DMS 273 (cell line): ENCODE measurements around the gene KHDRBS1.
"Not testable (repeated sequence)": the region's sequence is repeated elsewhere in the genome, so short reads cannot be mapped to it uniquely, and the experiment has no call there.

Source experiments
- DNase-seq: peaks from one replicate; lab custom pipeline; 2025; ENCODE audit not compliant: unreplicated experiment; lab: John Stamatoyannopoulos, UW

Gene KHDRBS1

DNA sequence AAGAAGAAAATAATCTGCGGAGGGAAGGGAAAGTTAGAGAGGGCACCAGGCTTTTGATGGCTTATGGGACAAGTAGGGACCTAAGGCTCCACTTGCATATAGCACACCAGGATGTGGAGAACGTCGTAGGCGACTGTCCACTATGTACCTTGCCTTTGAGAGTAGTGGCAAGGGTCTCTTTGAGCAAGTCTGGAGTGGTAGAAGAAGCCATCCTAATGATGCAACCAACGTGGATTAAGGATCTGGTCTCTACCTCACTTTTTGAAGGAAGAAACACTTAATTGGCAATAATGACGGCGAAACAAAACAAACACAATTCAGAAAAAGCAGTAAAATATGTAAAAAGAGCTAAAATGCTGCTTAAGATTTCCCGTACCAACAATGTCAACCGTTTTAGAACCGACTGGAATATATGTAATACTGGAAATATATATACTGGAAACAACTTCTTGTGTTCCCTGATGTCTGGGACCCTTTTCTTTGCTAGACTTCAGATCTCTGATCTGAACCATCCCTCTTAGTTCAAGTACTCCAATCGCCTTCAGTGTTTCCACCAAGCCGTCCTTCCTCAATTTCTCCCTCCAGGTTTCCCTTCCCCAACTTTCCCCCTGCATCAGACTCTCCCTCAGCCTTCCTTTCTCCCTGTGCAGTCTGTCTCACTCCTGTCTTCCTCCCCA, 821 bp upstream of the KHDRBS1 start:
- no peak for DNase-seq

DNA sequence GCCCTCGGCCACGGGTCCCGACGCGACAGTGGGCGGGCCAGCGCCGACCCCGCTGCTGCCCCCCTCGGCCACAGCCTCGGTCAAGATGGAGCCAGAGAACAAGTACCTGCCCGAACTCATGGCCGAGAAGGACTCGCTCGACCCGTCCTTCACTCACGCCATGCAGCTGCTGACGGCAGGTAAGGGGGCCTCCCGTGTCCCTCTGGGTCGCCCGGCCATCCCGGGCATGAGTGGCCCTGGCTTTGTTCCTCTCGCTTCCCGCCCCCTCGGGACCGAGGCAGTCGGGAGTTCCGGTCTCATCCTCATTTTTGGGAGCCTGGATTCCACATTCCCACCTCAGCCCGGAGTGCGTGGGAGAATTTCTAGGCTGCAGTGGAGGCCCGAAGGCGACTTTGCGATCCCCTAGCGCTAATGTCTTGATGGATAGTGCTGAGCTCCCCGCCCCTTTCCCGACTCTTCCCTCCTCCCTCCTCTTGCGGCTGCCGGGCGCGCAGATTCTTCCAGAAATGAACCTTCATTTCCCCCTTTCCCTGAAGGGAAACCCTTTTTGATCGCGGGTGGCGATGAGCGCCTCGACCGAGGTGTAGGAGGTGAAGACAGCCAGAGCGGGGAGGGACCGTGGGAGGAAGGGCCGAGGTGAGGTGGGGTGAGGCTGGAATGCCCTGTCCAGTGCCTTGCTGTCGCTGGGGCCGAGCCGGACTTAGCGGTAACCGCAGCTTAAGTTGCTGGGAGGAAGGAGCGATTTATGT, 705 bp downstream of the KHDRBS1 start:
- peak; percentile 68 for DNase-seq

DNA sequence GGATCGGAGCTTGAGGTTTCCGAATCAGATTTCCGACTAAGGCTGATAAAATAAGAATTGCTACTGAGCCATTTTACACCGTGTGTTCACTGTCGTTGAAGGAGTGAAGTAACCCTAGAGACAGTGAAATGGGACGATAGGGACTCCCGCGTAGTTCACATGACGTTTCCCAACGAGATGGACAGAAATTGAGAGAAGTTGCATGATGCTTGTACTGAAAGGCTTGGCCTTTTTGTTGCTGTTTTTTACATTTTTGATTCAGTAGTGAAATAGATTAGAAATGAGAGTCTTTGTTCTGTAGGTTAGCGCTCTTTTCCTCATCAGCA, 1.2 kb downstream of the KHDRBS1 start:
- peak; percentile 62 for DNase-seq

DNA sequence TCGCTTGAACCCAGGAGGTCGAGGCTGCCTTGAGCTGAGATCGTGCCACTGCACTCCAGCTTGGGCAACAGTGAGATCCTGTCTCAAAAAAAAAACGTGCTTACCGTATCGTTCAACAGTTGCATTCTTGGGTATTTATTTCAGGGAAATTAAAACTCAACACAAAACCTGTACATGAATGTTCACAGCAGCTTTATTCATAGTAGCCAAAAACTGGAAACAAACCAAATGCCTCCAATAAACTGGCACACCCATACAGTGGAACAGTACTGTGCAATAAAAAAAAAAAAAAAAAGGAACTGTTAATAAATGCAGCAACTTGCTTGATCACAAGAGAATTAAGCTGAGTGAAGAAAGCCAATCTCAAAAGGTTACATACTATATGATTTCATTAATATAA, 6.7 kb downstream of the KHDRBS1 start:
- no peak for DNase-seq

DNA sequence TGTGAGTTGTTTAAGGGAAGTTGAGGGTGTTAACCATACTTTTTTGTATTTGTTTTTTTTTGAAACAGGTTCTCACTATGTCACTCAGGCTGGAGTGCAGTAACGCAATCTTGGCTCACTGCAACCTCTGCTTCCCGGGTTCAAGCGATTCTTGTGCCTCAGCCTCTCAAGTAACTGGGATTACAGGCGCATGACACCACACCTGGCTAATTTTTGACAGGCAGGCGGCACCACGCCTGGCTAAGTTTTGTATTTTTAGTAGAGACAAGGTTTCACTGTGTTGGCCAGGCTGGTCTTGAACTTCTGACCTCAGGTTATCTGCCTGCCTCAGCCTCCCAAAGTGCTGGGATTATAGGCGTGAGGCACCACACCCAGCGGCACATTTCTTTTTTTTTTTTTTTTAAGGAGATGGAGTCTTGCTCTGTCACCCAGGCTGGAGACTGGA, 7.9 kb downstream of the KHDRBS1 start:
- not testable (repeated sequence) for DNase-seq

DNA sequence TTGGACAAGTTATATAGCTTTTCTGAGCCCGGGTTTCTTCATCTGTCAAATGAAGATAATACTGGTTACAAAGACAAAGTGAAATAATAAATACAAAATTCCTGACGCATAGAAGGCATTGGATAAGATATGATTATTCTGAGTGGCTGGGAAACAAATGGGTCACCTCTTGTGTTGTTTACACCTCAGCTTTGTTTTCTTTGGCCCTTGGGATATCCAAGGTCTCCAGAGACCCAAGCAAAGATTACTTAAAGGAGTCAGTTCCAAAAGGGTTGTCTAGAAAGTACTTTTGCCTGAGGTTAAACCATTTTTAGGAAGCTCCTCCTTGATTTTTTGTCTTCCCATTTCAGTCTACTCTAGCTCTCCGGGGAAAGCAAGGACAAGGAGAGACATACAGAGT, 9.7 kb downstream of the KHDRBS1 start:
- DNase-seq: no peak

DNA sequence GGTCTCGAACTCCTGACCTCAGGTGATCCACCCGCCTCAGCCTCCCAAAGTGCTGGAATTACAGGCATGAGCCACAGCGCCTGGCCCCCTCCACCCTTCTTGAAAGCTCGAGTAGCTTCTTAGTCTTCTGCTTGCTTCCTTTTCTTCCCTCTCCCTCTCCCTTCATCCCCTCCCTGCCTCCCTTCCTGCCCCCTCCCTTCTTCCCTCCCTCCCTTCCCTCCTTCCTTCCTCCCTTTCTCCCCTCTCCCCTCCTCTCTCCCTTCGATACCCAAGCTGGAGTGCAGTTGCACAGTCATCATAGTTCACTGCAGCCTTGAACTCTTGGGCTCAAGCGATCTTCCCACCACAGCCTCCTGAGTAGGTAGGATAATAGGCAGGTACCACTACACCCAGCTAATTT, 11.8 kb downstream of the KHDRBS1 start:
- DNase-seq: no peak

DNA sequence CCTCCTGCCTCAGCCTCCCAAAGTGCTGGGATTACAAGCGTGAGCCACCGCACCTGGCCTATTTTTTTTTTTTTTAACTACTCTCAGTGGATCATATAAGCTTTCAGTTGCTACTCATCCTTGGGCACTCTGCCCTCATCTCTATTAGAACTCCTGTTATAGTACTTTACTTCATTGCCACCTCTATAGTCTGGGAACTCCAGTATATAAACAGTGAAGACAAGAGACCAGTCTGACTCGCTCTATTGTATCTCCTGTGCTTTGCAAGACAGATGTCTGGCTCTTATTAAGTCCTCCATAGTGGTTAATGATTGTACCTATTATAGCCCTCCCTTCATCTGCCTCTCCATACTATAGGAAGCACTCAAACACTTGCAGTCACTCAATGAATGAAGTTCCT, 15.1 kb downstream of the KHDRBS1 start:
- no peak for DNase-seq

DNA sequence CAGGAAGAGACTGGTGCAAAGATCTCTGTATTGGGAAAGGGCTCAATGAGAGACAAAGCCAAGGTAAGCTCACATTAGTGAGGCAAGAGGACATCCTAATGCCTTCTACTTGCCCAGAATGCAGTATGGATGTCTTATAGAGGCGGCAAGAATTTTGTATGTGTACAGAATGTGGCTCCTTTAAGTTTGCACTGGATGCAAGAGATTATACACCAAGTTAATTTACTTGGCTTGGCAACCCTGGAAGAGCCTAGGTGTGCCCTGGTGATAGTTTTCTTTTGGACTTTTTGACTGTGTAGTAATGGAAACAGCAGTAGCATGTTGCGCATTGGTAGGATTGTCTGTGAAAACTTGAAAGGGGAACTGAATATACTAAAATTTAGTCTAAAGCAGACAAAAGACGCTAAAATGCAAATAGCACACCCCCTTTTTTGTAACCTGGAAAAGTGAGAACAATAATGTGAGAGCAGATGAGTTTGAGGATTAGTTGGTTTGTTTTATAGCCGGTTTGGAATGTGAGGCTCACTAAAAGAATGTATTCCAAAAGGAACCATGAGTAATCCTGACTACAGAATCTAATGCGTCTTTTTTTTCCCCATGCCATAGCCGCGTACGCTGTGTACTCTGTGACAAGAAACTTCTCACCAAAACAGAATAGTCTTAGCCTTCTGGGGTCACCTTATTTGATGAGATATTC, 18.1 kb downstream of the KHDRBS1 start:
- DNase-seq: no peak

DNA sequence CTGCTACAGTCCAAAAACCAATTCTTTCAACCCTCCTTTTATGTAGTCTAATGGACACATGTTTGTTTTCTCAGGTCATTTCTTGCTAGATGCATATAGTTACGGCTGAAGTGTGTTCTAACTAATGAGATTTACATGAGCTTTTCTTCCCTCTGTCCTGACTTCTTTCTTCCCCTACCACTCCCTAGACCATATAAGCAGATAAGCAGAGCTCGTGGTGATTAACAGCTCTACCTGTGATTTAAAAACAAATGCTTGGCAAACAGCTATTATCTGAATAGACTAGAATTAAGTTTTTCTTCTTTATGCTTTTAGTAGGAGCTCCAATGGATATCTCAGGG, 18.6 kb downstream of the KHDRBS1 start:
- no peak for DNase-seq

DNA sequence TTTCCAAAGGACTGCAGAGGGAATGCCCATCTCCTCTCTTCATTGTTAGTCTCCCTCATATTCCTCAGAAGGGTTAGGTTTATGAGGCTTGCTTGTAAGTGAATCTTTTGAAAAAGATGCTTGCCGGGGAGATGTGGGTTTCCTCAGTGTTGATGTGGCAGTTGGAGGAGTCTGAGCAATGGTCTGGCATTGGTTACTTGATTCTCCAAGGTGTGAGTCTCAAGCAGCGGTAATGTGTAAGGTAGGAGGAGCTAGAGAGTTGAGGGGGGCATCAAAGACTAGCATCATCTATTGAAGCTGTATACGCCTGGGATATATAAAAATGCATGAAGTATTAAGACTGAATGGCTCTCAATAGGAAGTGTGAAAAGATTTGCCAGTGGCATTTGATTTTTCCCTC, 21.5 kb downstream of the KHDRBS1 start:
- no peak for DNase-seq

DNA sequence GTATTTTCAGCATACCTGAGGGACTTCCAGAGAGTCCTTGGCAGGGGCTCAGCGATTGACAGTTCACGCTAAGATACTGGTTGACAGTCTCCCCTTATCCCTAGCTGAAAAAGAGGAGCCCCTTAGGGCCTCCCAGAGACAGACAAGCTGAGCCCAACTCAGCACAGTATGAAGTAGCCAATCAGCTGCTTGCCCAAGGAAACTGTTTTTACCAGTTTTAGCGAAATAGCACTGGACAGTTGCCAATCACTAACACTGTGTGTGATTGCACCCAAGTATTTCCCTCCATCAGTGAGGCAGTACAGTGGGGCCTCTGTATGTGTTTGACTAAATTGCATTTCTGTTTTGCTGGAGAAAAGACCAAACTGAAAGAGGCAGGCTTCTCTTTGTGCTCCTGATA, 27.0 kb downstream of the KHDRBS1 start:
- no peak for DNase-seq

DNA sequence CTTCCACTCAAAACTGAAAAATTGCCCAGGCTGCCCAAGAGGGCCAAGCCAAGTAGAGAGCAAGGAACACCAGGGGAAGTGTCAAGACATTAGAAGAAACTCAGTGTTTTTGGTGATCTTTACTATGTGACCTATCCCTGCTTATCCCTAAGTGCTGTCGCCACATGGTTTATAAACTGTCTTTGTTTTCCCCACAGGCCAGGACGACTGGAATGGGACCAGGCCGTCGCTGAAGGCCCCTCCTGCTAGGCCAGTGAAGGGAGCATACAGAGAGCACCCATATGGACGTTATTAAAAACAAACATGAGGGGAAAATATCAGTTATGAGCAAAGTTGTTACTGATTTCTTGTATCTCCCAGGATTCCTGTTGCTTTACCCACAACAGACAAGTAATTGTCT, 28.7 kb downstream of the KHDRBS1 start:
- DNase-seq: no peak

DNA sequence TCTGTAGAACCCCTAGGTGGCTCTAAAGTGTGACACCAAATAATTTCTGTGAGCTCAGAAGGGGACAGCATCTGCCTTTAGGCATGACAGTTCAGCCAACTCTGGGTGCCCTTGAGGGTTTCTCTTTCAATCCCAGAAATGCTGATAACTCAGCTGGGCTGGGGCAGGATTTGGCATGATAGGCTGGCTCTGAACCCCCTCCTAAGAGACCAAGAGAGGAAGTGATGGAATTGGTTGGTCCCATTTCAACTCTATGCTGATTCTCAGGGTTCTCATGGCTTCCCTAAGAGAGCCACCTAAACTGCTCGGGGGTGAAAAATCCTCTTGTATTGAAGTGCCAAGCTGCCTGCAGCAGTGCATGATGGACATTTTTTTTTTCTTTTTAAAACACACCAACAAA, 30.6 kb downstream of the KHDRBS1 start:
- DNase-seq: peak; percentile 54

DNA sequence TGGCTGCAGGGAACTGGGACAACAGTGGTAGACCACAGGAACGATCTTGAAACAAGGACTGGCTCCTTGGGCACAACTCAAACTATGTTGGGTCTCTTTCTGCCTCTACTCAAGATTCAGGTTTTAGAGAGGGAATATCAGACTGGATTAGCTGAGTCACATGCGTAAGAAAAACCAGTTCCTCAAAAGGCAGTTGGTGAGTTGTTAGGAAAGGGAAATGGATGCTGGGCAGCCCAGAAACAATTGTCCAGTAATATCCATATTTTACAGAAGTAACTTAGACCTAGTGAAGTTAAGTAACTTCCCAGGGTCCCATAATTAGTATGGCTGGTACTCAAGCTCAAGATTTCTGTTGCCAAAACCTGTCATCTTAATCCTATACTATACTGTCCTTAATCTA, 32.1 kb downstream of the KHDRBS1 start:
- DNase-seq: no peak

DNA sequence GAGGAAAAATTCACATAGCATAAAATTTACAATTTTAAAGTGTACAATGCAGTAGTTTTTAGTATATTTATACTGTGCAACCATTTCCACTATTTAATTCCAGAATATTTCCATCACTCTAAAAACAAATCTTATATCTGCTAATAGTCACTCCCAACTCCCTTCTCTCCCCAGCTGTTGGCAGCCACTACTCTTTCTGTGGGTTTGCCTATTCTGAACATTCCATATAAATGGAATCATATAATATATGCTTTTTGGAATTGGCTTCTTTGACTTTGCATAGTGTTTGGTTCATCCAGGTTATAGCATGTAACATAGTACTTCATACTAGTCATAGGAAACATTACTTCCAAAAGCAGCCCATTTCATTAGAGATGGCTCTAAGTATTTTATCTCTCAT, 34.0 kb downstream of the KHDRBS1 start:
- DNase-seq: no peak

DNA sequence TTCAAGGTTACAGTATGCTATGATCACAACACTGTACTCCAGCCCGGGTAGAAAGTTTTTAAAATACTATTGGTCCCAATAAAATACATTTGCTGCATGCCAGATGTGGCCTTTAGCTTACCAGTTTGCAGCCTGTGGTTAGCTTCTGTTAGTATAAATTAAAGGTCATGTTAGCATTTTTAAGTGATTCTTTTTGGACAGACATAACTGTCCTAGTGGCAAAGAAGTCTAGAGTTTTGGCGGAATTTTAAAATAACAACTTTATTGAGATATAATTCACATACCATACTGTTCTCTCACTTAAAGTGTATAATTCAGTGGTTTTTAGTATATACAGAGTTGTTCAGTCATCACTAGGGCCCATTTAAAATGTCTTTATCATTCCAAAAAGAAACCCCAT, 34.8 kb downstream of the KHDRBS1 start:
- DNase-seq: no peak

DNA sequence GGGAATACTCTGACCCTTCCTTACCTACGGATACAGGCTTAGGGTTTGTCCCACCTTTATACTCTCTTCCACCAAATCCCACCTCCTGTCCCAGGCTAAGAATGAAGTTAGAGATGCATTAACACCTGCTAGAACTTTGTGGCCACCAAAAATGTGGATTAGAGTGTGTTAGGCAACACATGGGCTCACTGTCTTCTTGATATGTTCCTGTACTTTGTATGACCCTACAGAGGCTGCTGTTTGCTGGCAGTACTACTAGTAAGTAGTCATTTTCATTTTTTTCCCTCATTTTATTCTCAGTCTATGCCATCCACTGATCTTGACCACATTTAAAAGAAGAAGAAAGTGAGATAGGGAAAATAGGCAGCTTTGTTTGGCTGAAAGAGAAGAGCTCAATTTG, 38.0 kb downstream of the KHDRBS1 start:
- DNase-seq: no peak

DNA sequence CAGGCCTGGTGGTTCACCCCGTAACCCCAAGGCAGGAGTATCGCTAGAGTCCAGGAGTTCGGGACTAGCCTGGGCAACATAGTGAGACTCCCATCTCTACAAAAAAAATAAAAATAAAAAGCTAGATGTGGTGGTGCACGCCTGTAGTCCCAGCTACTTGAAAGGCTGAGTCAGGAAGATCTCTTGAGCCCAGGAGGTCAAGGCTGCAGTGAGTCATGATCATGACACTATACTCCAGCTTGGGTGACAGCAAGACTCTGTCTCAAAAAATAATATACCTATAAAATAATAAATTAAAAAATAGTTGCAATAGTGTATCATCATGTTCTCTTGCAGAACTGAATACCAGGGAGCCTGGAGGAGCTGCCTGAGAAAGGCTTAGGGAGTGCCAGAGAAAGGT, 39.2 kb downstream of the KHDRBS1 start:
- no peak for DNase-seq

DNA sequence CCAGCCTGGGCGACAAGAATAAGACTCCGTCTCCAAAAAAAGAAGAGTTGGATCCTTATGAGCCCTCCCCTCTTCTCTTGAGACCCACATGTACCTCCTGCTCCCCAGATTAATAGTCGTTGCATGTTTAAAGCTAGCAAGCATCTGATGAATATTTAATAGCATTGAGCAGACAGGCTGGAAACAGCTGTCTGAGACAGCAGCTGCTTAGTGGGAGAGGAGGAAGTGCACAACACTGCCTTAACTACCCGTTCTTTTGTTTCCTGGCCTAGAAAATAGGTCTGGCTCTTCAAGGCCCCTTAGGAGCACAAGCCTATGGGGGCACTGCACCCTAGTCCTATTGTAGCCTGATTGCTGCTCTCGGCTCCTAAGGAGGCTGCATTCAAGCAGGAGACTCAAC, 41.7 kb downstream of the KHDRBS1 start:
- peak; percentile 61 for DNase-seq

DNA sequence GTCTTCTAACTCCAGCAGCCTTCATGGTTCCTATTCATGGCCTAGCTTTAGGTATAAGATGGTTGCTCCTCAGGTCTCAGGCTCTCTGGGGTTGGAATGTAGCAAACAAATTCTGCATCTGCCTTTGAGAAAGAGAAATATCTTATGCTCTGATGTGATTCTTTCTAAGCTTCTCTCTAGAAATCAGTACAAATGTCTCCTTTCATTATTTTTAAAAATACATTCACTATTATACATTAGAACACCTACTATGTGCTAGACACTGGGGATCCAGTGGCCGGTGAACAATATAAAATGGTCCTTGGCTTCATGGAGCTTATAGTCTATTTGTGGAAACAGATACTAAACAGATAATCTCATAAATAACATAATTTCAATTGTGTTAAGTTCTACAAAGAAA, 42.9 kb downstream of the KHDRBS1 start:
- DNase-seq: no peak

DNA sequence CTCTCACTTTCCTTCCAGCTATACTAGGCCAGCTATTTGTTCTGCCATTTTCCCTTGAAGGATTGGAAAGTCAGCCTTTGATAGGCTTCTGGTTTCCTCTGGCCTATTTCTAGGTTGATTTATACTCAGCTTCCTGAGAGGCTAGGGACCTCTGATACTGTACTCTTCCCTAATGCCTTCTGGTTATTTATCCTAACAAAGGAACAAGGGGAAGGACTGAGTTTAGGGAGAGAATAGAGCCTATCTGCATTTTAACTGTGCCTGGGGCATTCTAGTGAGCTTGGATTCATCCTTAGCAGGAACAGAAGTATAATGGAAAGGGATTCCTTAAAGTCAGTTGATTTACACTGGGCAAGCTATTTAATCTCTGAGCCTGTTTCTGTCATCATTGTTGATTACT, 47.2 kb downstream of the KHDRBS1 start:
- no peak for DNase-seq

DNA sequence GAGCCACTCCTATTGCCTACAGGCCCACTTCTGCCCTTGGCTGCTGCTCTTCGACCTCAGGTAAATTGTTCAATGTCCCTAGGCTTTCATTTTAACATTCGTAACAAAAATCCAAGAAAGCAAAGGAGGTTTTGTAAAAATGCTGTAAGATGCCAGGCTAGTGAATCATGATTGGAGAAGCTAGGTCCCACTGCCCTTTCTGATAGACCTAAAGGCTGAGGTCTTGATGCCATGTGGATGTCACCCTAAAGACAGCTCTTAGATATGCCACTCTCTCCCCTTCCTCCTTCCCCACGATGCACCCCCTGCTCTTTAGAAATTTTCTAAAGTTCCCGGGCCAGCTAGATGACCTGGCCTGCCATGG, 49.2 kb downstream of the KHDRBS1 start:
- no peak for DNase-seq
